ENCODE data around the gene DHX35. TPM values are rescaled to one million over a fixed set of nuclear protein-coding genes. Genes with fewer than 3 reads are reported as not detected.

DHX35 gene
- total and polyA plus RNA-seq, 2 of the 4 experiments (the other 2 are of a cell fraction), result 9.1 to 13.5 TPM

- WGBS, 2 experiments (ENCODE audit: extremely low coverage in 2 of 2, insufficient read length in 1 of 2), result 1% methylated on average over 54 of the region's 95 CpGs; no CpG with 5 or more reads in 1 of the 2 experiments
- no peak within 1 kb of the TSS for H2BK15ac ChIP-seq (ENCODE audit: low read depth, low read length)
- H4K20me1 ChIP-seq (ENCODE audit: insufficient read depth, low read length), result peaks cover 5% of the 10 kb centered on the region; the same call in 1 of the 2 replicates
- peak within 1 kb of the TSS; percentile 72 for H3K14ac ChIP-seq (replicated peaks; ENCODE audit: low read depth, low read length)
- no peak within 1 kb of the TSS; the same call in 1 of the 2 replicates for H4K91ac ChIP-seq (ENCODE audit: insufficient read depth, low read depth, low read length)
- peaks cover 8% of the 10 kb centered on the region; the same call in 1 of the 2 replicates for H3K9me1 ChIP-seq (ENCODE audit: insufficient read depth, low read length)
- H2BK5ac ChIP-seq (ENCODE audit: low read depth, low read length, poor library complexity, severe bottlenecking), result peak within 1 kb of the TSS; percentile 9
- H3K27me3 ChIP-seq (ENCODE audit: control insufficient read depth, insufficient read depth, low read length), result peaks cover 8% of the 10 kb centered on the region
- no peak within 1 kb of the TSS for H2BK20ac ChIP-seq (ENCODE audit: low read depth, low read length)
- H2AK5ac ChIP-seq (ENCODE audit: low read depth, low read length), result no peak within 1 kb of the TSS
- peak within 1 kb of the TSS; percentile 97 for H2AFZ ChIP-seq (replicated peaks; ENCODE audit: low read length, poor library complexity)
- H4K8ac ChIP-seq (ENCODE audit: low read depth in 2 of 2, low read length in 2 of 2), result peak within 1 kb of the TSS in 1 of 2 experiments; percentile 43; a peak in 2 of 4 replicates
- dilution Hi-C loops (cut with HindIII; ENCODE audit: low sequenced_read_pairs, unreplicated experiment), result no loop called here
- no peak within 1 kb of the TSS for H4K5ac ChIP-seq (ENCODE audit: low read depth, low read length)
- peak within 1 kb of the TSS; percentile 92 for H2AK9ac ChIP-seq (replicated peaks; ENCODE audit: low read depth, low read length, poor library complexity)
- peak within 1 kb of the TSS; percentile 12; the same call in 1 of the 2 replicates for H3K27ac ChIP-seq (ENCODE audit: insufficient read depth, low read length)
- peaks cover 4 to 27% of the 10 kb centered on the region in 2 experiments; a peak in 2 of 4 replicates for H3K79me1 ChIP-seq (ENCODE audit: low read depth in 1 of 2, low read length in 2 of 2)
- no peak within 1 kb of the TSS for H2BK120ac ChIP-seq (ENCODE audit: low read depth, low read length)
- H3K4me2 ChIP-seq (ENCODE audit: low read depth, low read length), result peak within 1 kb of the TSS; percentile 87
- CTCF ChIA-PET, result interaction anchor here (0.6 to 1.4 kb wide), 4 partner anchors 36 to 122 kb away, joined by 3 to 5 read pairs (median 4); partner anchors contain the start of gene DHX35
- peak; percentile 99 for ATAC-seq (ENCODE audit: low read depth)
- peak within 1 kb of the TSS; percentile 66 for H3K4me3 ChIP-seq (ENCODE audit: insufficient read depth, low read depth, low read length)
- peak; percentile 97 for DNase-seq
- peaks cover 5% of the 10 kb centered on the region for H3K4me1 ChIP-seq (ENCODE audit: control insufficient read depth, insufficient read depth, low read length)
- no peaks in the 10 kb centered on the region for H3K36me3 ChIP-seq (ENCODE audit: control insufficient read depth, insufficient read depth, low read length)
- H3K56ac ChIP-seq (ENCODE audit: extremely low read depth, insufficient read depth, low read length), result peak within 1 kb of the TSS; percentile 71
- peak within 1 kb of the TSS; percentile 87 for H3K23ac ChIP-seq (ENCODE audit: low read depth, low read length)
- in situ Hi-C loops (cut with MboI; ENCODE audit: low sequenced_read_pairs), result loop anchor here (10.0 kb wide), 1 partner anchor 118 kb away; no protein-coding TSS in a partner anchor
- intact Hi-C loops (cut with micrococcal nuclease), result loop anchor here (1.0 kb wide), 3 partner anchors 36 to 280 kb away; partner anchors contain the start of gene DHX35
- peak within 1 kb of the TSS; percentile 16; the same call in 1 of the 2 replicates for H3K4ac ChIP-seq (ENCODE audit: low read depth, low read length)
- no peaks in the 10 kb centered on the region for H3K9me3 ChIP-seq (ENCODE audit: control insufficient read depth, insufficient read depth, low read length)
- peak within 1 kb of the TSS; percentile 73 for H3K9ac ChIP-seq (ENCODE audit: low read depth, low read length)
- POLR2A ChIA-PET (ENCODE audit: unreplicated experiment), result interaction anchor here (1.0 kb wide), 1 partner anchor 36 kb away, joined by 5 read pairs; the partner anchor contains the start of gene DHX35
- H3K18ac ChIP-seq (ENCODE audit: low read depth, low read length), result no peak within 1 kb of the TSS
- no TSS peak for BruUV-seq (replicated peaks)
- no peak for TF ChIP-seq MAFK (IDR thresholded peaks at IDR 0.05; ENCODE audit: low read depth, low read length)
- peak; percentile 98 for TF ChIP-seq MXI1 (IDR thresholded peaks at IDR 0.05; ENCODE audit: borderline replicate concordance, low read depth, low read length)
- TF ChIP-seq RFX5 (IDR thresholded peaks at IDR 0.05; ENCODE audit: low read depth, low read length), result no peak
- no peak for TF ChIP-seq NFE2L2 (IDR thresholded peaks at IDR 0.05; ENCODE audit: low read depth, low read length)
- no peak for TF ChIP-seq CHD1 (IDR thresholded peaks at IDR 0.05; ENCODE audit: low read depth, low read length)
- TF ChIP-seq RAD21 (IDR thresholded peaks at IDR 0.05; ENCODE audit: low read length), result no peak; the same call in none of the 2 replicates
- no peak for TF ChIP-seq USF2 (IDR thresholded peaks at IDR 0.05; ENCODE audit: low read depth, low read length)
- TF ChIP-seq SMC3 (IDR thresholded peaks at IDR 0.05; ENCODE audit: low read depth, low read length), result no peak; the same call in none of the 2 replicates
- TF ChIP-seq POLR2A (IDR thresholded peaks at IDR 0.05; ENCODE audit: low read depth, low read length), result peak; percentile 93
- TF ChIP-seq CTCF (conservative IDR thresholded peaks at IDR 0.05; ENCODE audit: low read depth, low read length), result peak; percentile 83; the same call in 1 of the 2 replicates
- no peak for TF ChIP-seq RCOR1 (IDR thresholded peaks at IDR 0.05; ENCODE audit: insufficient replicate concordance, low read length)
- peak; percentile 77 for TF ChIP-seq FOS (IDR thresholded peaks at IDR 0.05; ENCODE audit: low read depth, low read length)
- no peak for TF ChIP-seq BHLHE40 (IDR thresholded peaks at IDR 0.05; ENCODE audit: low read depth, low read length)
Observed at GRCh38 chr20:38926142-38926933, 35.8 kb upstream of the DHX35 start, which contains the start of gene FAM83D. TSS of gene FAM83D (plus strand) at chr20:38926417. CDS start at chr20:38926443, 26 bp downstream.

Data from IMR-90 (cell line).